HCT116 (cell line): Measurements from ENCODE around the gene CCDC85B. TPM values are rescaled to one million over a fixed set of nuclear protein-coding genes. Genes with fewer than 3 reads are reported as not detected.

Experiments
- ATAC-seq: fragments of 200-7000 bp; cut with Tn5 transposase; 2 replicates; pipeline ENCODE4 v1.9.1; 2020; ENCODE audit warnings: mild to moderate bottlenecking, moderate library complexity
- BruUV-seq: library from RNA; stranded (reverse); fragments of 400-500 nt; replicated peaks from 2 replicates; lab custom pipeline; 2021; lab: Mats Ljungman, UMichigan
- CTCF ChIA-PET: fragments of 300-600 bp; sonication (Branson Sonifier 250); formaldehyde crosslinking; loops from one replicate; lab custom pipeline; 2021; ENCODE audit warnings: antibody characterized with exemption; lab: Charles Lee
- POLR2A ChIA-PET: fragments of 300-600, 350-600 bp; sonication (Branson Sonifier 250); formaldehyde crosslinking; loops from one replicate; lab custom pipeline; 2021; ENCODE audit warnings: antibody characterized with exemption; lab: Charles Lee
- RAD21 ChIA-PET, 2 experiments: fragments of 300-600 bp; sonication (Branson Sonifier 250); formaldehyde crosslinking; loops; one replicate each; lab custom pipeline; 2023; ENCODE audit warnings: low total read pairs in 2 of 2; ENCODE audit not compliant: uncharacterized antibody in 2 of 2, unreplicated experiment in 2 of 2, low non-redundant PET in 1 of 2; lab: Charles Lee
- DNase-seq: peaks from one replicate; pipeline ENCODE4 v3.0.0-alpha.2; 2010; ENCODE audit warnings: low read depth, low spot score
- H2AFZ ChIP-seq: fragments of 200-600 bp; shearing (Covaris generic), sonication (generic); 2 replicates; pipeline ENCODE4 v1.6.1; 2017; ENCODE audit warnings: low read depth, mixed run types, mixed read lengths, antibody characterized with exemption, low read length; ENCODE audit not compliant: poor library complexity, severe bottlenecking
- H3K27ac ChIP-seq: 2 replicates; pipeline ENCODE4 v1.5.1; 2012; ENCODE audit warnings: low read depth, low read length
- H3K27me3 ChIP-seq: fragments of 200-600 bp; sonication (generic); 2 replicates; pipeline ENCODE4 v1.6.1; 2016; ENCODE audit warnings: mixed run types, low read length, mixed read lengths; ENCODE audit not compliant: insufficient read depth
- H3K36me3 ChIP-seq, 2 experiments: fragments of 200-500 bp in 1 of 2; fragments of 200-600 bp in 1 of 2; sonication (Bioruptor generic) in 1 of 2; sonication (generic) in 1 of 2; 2 replicates each; pipeline versions ENCODE4 v1.5.1 to v1.6.1; 2014 to 2016; ENCODE audit warnings: low read length in 2 of 2, inconsistent platforms in 1 of 2, mixed read lengths in 1 of 2, mixed run types in 1 of 2; ENCODE audit not compliant: insufficient read depth in 2 of 2, control insufficient read depth in 1 of 2
- H3K4me1 ChIP-seq, 2 experiments: fragments of 200-600 bp in 1 of 2; sonication (generic) in 1 of 2; 2 replicates each; pipeline versions ENCODE4 v1.5.1 to v1.6.1; 2012 to 2017; ENCODE audit warnings: low read length in 2 of 2, inconsistent platforms in 1 of 2, mild to moderate bottlenecking in 1 of 2, mixed read lengths in 1 of 2, mixed run types in 1 of 2, moderate library complexity in 1 of 2; ENCODE audit not compliant: insufficient read depth in 2 of 2, control insufficient read depth in 1 of 2
- H3K4me2 ChIP-seq: fragments of 200-600 bp; sonication (generic); 2 replicates; pipeline ENCODE4 v1.6.1; 2017; ENCODE audit warnings: mixed run types, low read length, mixed read lengths
- H3K4me3 ChIP-seq, 2 experiments: fragments of 200-600 bp in 1 of 2; sonication (generic) in 1 of 2; replicated peaks in 1 of 2; 2 replicates each; pipeline ENCODE4 v1.5.1; 2011 to 2016; ENCODE audit warnings: low read length in 2 of 2, control low read depth in 1 of 2, low read depth in 1 of 2, mild to moderate bottlenecking in 1 of 2, mixed read lengths in 1 of 2, mixed run types in 1 of 2
- H3K79me2 ChIP-seq: fragments of 200-600 bp; sonication (generic); 2 replicates; pipeline ENCODE4 v1.6.1; 2017; ENCODE audit warnings: mild to moderate bottlenecking, mixed run types, low read length, moderate library complexity, mixed read lengths; ENCODE audit not compliant: insufficient read depth
- H3K9ac ChIP-seq: fragments of 200-600 bp; sonication (generic); 2 replicates; pipeline ENCODE4 v1.6.1; 2016; ENCODE audit warnings: low read length, mixed read lengths
- H3K9me2 ChIP-seq: fragments of 200-600 bp; sonication (generic), shearing (Covaris generic); 2 replicates; pipeline ENCODE4 v1.6.1; 2017; ENCODE audit warnings: mixed run types, mild to moderate bottlenecking, moderate library complexity; ENCODE audit not compliant: insufficient read depth
- H3K9me3 ChIP-seq, 2 experiments: fragments of 200-500 bp in 1 of 2; fragments of 200-600 bp in 1 of 2; sonication (Bioruptor generic) in 1 of 2; sonication (generic) in 1 of 2; 2 replicates each; pipeline ENCODE4 v1.6.1; 2014 to 2017; ENCODE audit warnings: low read length in 2 of 2, mixed read lengths in 2 of 2, inconsistent platforms in 1 of 2, low read depth in 1 of 2, mild to moderate bottlenecking in 1 of 2, mixed run types in 1 of 2, moderate library complexity in 1 of 2; ENCODE audit not compliant: control insufficient read depth in 1 of 2, insufficient read depth in 1 of 2
- H4K20me1 ChIP-seq: fragments of 200-600 bp; sonication (generic), shearing (Covaris generic); 2 replicates; pipeline ENCODE4 v1.6.1; 2017; ENCODE audit warnings: mixed run types, mild to moderate bottlenecking, moderate library complexity; ENCODE audit not compliant: insufficient read depth
- CBX3 ChIP-seq: IDR thresholded peaks from 2 replicates; pipeline ENCODE4 v1.6.1; 2012; ENCODE audit warnings: low read depth
- FOSL1 ChIP-seq: IDR thresholded peaks from 2 replicates; pipeline ENCODE4 v1.6.1; 2012; ENCODE audit warnings: low read depth
- POLR2A ChIP-seq: IDR thresholded peaks from 2 replicates; pipeline ENCODE4 v1.7.0; 2011; ENCODE audit warnings: borderline replicate concordance; ENCODE audit not compliant: insufficient read depth, insufficient read length; ENCODE audit errors: extremely low read depth
- POLR2AphosphoS5 ChIP-seq: IDR thresholded peaks from 2 replicates; pipeline ENCODE4 v1.6.1; 2011; ENCODE audit warnings: mild to moderate bottlenecking, low read depth, low read length, moderate library complexity
- RAD21 ChIP-seq: IDR thresholded peaks from 2 replicates; pipeline ENCODE4 v1.6.1; 2012; ENCODE audit warnings: low read depth, mild to moderate bottlenecking
- SIN3A ChIP-seq: IDR thresholded peaks from 2 replicates; pipeline ENCODE4 v1.6.1; 2012; ENCODE audit warnings: low read depth
- SRF ChIP-seq: IDR thresholded peaks from 2 replicates; pipeline ENCODE4 v1.6.1; 2012; ENCODE audit warnings: low read depth
- intact Hi-C: fragments of 100-400 bp; cut with micrococcal nuclease; formaldehyde crosslinking; loops from 2 replicates; pipeline ENCODE4 v1.10.0; 2022
- total RNA-seq: library from RNA; stranded (reverse); gene quantifications from one replicate; pipeline ENCODE4 v1.2.1, GENCODE V29; 2021; ENCODE audit not compliant: unreplicated experiment
- TF ChIP-seq, protein P1 (sequence below): IDR thresholded peaks from 2 replicates; pipeline ENCODE4 v1.6.1; 2011; ENCODE audit warnings: mild to moderate bottlenecking, low read length, moderate library complexity; ENCODE audit not compliant: insufficient replicate concordance; ENCODE audit errors: extremely low read depth
- TF ChIP-seq, protein P2 (sequence below): IDR thresholded peaks from 2 replicates; pipeline ENCODE4 v1.6.1; 2012

CCDC85B gene
- total RNA-seq, 1 experiment from 2014 or later: 84.3 TPM

DNA sequence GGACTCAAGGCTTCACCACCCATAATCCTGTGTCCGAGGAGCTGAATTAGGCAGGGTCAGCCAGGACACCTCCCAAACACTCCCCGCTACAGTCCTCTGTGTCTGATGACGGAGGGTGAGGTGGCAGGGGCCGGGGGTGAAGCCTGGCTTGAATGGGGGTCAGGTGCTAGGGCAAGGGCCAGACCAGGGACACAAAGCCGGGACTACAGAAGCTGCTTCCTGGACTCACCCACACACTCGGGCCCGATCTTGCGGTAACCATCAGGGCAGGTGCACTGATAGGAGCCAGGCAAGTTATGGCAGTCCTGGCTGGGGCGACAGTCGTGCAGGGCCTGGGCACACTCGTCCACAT is 20.2 kb upstream of the CCDC85B start:
- H3K9me2 ChIP-seq: no peaks in the 10 kb centered on the region
- ChIA-PET POLR2A (interaction anchor here (1.5 to 4.8 kb wide), 2 partner anchors 10 to 17 kb away, joined by 4 to 36 read pairs; partner anchors contain the start of genes CFL1 and MUS81), CTCF (interaction anchor here (1.9 to 2.1 kb wide), 2 partner anchors 10 to 11 kb away, joined by 12 to 15 read pairs; partner anchors contain the start of gene MUS81), RAD21 (no interaction called here)
- peaks cover 10 to 13% of the 10 kb centered on the region in 2 experiments; a peak in 3 of 4 replicates for H3K4me1 ChIP-seq
- no peak overlapping the region for H3K4me3 ChIP-seq
- H3K36me3 ChIP-seq: peaks cover under 1 to 2% of the 10 kb centered on the region in 2 experiments; a peak in 3 of 4 replicates
- H4K20me1 ChIP-seq: no peaks in the 10 kb centered on the region
- H3K4me2 ChIP-seq: no peak overlapping the region
- H2AFZ ChIP-seq: no peak overlapping the region
- H3K9ac ChIP-seq: no peak overlapping the region
- BruUV-seq: no TSS peak
- ATAC-seq (no peak), DNase-seq (no peak)
- H3K9me3 ChIP-seq: no peaks in the 10 kb centered on the region
- H3K27me3 ChIP-seq: no peaks in the 10 kb centered on the region
- no peak overlapping the region for H3K27ac ChIP-seq
- intact Hi-C loops: loop anchor here (5.0 kb wide), 1 partner anchor 158 kb away; the partner anchor contains the start of gene KAT5
- H3K79me2 ChIP-seq: no peaks in the 10 kb centered on the region
- TF ChIP-seq FOSL1 (no peak), POLR2A (no peak), SIN3A (no peak), CBX3 (no peak), RAD21 (no peak), SRF (no peak), POLR2AphosphoS5 (no peak)
- TF ChIP-seq, protein P1, sequence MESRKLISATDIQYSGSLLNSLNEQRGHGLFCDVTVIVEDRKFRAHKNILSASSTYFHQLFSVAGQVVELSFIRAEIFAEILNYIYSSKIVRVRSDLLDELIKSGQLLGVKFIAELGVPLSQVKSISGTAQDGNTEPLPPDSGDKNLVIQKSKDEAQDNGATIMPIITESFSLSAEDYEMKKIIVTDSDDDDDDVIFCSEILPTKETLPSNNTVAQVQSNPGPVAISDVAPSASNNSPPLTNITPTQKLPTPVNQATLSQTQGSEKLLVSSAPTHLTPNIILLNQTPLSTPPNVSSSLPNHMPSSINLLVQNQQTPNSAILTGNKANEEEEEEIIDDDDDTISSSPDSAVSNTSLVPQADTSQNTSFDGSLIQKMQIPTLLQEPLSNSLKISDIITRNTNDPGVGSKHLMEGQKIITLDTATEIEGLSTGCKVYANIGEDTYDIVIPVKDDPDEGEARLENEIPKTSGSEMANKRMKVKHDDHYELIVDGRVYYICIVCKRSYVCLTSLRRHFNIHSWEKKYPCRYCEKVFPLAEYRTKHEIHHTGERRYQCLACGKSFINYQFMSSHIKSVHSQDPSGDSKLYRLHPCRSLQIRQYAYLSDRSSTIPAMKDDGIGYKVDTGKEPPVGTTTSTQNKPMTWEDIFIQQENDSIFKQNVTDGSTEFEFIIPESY: no peak
- TF ChIP-seq, protein P2, sequence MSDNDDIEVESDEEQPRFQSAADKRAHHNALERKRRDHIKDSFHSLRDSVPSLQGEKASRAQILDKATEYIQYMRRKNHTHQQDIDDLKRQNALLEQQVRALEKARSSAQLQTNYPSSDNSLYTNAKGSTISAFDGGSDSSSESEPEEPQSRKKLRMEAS: no peak
- TF ChIP-seq, all 23 proteins: peak for 0
